ENCODE data around the gene TMEM272. TPM values are rescaled to one million over a fixed set of nuclear protein-coding genes. Genes with fewer than 3 reads are reported as not detected.

TMEM272 gene
- total RNA-seq, 1 experiment from 2014 or later, result not detected

DNA sequence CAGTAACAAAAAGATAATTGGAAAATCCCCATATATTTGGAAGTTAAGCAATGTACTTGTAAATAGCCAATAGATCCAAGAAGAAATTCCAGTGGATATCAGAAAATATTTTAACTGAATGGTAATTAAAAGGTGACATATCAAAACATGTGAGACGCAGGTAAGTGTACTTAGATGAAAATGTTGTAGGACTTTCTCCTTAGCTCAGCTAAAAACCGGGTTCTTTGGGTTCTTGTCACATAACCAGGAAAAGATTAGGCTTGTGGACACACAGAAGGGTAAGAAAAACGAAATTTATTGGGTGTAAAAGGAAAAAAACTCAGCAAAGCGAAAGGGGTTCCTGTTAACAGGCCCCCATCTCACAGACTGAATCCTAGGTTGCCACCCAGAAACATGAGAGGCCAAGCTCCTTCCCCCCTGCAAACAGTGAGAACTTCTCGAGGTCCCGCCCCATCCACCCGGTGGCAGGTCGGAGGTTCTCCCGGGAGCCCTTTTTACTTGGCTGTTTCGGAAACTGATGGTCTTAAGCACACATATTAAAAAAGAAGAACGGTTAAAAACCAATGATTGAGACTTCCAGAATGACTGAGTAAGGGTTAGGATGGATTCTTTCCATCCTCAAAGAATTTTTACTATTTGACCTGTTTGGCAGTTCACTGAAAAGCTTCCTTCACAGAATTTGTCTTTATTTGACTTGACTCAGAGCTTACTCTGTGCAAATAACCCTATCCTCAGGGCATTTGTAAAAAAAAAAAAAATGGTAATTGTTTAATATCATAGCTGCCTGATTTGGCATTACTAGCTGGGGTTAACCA, 13.7 kb upstream of the TMEM272 start:
- in situ Hi-C loops (cut with HindIII; ENCODE audit: low pct_unique_long_range_greater_than_20kb, low sequenced_read_pairs), result no loop called here
- no peak for DNase-seq (ENCODE audit: low read depth)

DNA sequence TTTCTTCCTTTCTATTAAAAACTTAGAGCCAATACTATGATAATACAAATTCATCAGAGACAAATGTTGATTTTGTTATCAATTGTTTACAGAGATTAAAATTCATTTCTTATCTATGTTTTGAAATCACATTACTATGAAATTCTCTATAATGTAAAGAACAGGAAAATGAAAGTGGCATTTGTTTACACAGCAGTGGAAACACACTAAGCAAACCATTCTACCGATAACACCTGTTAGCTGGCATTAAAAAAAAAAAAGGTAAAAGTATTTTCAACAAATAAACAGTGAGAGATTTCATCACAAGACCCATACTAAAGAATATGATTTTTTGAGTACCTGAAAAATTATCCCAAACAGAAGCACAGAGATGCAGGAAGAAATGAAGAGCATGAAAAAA, 12.0 kb upstream of the TMEM272 start:
- in situ Hi-C loops (cut with HindIII; ENCODE audit: low pct_unique_long_range_greater_than_20kb, low sequenced_read_pairs), result no loop called here
- DNase-seq (ENCODE audit: low read depth), result no peak

DNA sequence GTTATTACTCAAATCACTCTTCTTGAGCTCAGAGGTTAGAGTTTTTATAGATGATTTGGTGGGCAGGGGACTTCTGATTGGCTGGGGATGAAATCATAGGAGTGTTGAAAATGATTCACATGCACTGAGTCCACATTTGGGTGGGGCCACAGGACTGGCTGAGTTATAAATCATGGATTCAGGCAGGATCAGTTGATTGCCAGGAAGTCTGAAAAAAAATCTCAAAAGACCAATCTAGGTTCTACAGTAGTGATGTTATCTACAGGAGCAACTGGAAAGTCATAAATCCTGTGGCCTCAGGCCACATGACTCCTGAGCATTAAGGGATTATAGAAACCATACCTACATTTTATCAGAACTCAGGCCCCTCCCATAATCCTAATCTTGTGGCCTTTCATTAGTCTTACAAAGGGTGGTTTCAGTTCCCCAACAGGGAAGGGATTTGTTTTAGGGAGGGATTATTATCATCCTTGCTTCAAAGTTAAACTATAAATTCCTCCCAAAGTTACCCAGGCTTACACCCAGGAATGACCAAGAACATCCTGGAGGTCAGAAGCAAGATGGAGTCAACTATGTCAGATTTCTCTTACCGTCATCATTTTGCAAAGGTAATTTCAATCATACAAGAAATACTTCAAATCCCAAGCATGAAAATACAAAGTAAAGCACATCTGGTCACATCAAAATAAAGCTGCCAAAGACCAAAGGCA, 11.2 kb upstream of the TMEM272 start:
- peak; percentile 4 for DNase-seq (ENCODE audit: low read depth)
- in situ Hi-C loops (cut with HindIII; ENCODE audit: low pct_unique_long_range_greater_than_20kb, low sequenced_read_pairs), result no loop called here

DNA sequence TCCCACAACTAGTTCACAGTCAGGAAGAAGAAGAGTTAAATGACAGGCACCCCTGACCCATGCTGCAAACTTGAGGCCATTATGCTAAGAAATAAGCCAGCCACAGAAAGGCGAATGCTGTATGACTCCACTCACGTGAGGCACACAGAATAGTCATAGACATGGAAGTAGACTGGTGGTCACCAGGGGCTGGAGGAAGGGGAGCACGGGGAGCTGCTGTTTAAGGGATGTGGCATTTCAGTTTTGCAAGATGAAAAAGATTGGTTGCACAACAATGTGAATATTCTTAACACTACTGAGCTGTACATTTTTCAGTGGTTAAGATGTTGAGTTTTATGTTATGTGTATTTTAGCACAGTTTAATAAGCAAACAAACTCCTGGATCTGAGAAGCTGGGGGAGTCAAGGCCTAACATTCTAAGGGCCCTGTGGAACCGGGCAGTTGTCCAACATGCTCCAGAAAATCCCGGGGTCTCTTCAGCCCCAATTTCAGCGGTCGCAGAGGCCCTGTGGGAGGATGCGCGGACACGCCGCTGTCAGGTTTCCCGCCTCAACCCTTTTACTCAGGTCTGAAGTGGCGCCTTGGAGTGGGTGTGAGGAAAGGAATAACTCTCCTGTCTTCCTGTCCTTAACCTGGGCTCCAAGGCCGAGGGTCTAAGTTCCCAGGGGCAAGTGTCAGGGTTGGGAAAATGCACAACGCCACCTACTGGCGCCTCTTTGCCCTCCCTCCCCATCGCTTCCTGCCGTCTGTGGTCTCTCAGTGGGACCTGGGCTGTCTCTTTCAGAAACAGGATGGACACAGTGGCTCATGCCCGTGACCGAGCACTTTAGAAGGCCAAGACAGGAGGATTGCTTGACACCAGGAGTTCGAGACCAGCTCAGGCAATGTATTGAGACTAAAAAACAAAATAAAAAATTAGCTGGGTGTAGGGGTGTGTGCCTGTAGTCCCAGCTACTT, 4.4 kb upstream of the TMEM272 start:
- no peak for DNase-seq (ENCODE audit: low read depth)
- in situ Hi-C loops (cut with HindIII; ENCODE audit: low pct_unique_long_range_greater_than_20kb, low sequenced_read_pairs), result no loop called here

DNA sequence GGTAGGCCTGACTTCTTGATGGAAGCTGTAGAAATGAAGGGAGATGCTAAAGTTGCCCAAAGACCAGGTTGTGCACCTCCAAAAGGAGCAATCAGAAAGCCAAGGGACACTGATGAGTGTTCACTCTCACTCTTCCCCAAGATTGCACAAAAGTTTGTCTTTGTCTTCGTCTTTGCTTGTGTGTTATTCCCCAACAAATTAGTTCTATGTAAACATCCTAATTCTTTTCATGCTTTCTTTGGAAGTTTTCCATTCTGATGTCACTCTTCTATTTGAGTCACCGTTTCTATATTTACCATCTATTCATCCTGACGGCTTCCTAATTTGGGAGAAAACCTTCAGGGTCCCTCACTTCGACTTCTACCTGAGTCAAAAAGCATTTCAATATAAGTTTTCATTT, 3.7 kb upstream of the TMEM272 start:
- in situ Hi-C loops (cut with HindIII; ENCODE audit: low pct_unique_long_range_greater_than_20kb, low sequenced_read_pairs), result no loop called here

DNA sequence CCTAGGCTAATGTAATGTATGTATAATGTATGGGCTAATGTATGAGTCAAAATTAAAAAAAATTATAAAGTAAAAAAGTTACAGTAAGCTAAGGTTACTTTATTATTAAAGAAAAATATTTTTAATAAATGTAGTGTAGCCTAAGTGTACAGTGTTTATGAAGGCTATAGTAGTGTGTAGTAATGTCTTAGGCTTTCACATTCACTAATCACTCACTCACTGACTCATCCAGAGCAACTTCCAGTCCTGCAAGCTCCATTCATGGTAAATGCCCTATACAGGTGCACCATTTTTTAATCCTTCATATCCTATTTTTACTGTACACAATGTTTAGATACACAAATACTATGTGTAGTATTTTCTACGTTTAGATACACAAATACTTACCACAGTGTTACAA, 1.8 kb upstream of the TMEM272 start:
- DNase-seq (ENCODE audit: low read depth), result no peak
- in situ Hi-C loops (cut with HindIII; ENCODE audit: low pct_unique_long_range_greater_than_20kb, low sequenced_read_pairs), result no loop called here

More for the DNA sequence above, 3.7 kb upstream of the TMEM272 start:
- no peak for DNase-seq (ENCODE audit: low read depth)

DNA sequence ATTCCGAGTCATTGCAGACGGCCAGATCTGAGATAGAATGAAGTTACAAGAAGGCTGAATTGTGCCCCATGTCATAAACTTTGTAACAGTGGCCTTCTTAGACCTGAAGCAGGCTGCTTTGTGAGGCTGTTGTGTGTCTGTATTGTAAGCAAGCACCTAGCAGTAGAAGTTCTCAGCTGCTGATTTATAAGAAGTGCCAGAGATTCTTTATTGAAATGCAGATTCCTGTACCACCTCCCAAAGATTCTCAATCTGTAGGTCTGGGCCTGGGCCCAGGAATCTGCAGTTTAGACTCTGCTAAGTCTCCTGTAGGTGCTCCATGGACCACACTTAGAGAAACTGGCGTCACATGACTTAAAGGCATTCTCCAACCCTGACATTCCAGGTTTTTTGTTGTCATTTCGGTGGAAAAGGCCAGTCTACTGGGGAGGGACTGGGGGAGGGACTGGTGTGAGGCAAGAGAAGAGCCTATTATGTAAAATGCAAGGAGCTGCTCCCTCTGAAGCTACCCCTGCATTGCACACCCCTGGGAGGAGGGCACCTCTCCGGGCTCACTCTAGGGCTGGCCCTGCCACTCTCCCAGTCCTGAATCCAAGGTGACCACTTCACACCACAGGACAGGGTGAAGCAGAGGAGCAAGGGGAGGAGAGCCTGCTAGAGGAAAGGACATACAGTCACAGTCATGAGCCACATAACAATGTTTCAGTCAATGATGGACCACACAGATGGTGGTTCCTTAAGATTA, 769 bp upstream of the TMEM272 start:
- in situ Hi-C loops (cut with HindIII; ENCODE audit: low pct_unique_long_range_greater_than_20kb, low sequenced_read_pairs), result no loop called here
- DNase-seq (ENCODE audit: low read depth), result no peak

DNA sequence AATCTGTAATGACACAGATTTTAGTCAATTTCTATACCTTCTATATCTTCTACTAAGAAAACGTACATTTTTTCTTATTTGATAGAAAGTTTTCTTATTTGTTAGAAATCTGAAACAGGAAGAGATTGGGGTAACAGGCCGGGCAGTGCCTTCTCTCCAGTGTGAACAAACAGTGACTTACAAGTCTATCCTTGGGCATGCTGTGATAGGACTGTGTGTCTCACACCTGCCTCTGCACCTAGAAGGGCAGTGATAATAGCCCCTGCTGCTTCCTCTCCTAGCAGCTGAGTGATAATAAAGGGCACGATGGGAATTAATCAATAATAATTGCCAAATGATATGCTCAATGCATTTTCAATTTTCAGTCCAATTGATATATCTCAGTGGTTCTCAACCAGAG, 1.4 kb downstream of the TMEM272 start:
- DNase-seq (ENCODE audit: low read depth), result no peak
- in situ Hi-C loops (cut with HindIII; ENCODE audit: low pct_unique_long_range_greater_than_20kb, low sequenced_read_pairs), result no loop called here

DNA sequence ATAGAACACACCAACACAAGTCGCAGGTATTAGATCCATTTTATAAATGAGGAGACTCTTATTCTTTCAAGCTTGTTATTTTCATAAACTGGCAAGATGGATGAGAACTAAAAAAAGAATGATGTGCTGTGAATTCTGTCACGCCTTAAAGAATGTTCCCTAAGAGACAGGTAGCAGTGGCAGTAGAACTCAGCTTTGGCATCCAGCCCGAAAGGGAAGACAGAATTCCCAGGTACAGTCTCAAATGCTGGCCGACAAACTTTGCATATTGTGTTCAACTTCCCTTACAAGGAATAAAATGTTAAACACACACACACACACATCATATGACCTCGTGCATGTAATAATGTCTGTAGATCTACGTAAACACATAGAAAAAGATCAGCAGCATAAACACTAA, 3.2 kb downstream of the TMEM272 start:
- no peak for DNase-seq (ENCODE audit: low read depth)
- in situ Hi-C loops (cut with HindIII; ENCODE audit: low pct_unique_long_range_greater_than_20kb, low sequenced_read_pairs), result no loop called here

DNA sequence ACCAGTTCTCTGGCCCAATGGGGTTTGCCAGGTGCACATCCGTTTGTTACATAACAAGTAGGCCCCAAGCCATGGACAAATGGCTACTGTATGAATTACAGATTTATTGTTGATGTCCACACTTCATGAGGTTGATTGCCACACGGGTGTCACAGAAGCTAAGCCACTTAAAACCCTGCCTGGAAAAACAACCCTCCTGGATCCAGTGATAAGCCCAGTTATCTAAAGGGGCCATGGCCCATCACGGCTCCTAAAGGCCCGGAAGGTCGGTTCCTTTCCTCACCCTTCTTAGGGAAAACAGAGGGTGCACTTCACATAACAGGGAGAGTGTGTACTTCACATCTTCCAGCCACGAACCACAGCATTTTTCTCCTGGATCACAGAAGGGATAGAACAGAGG, 4.1 kb downstream of the TMEM272 start:
- no peak for DNase-seq (ENCODE audit: low read depth)
- in situ Hi-C loops (cut with HindIII; ENCODE audit: low pct_unique_long_range_greater_than_20kb, low sequenced_read_pairs), result no loop called here

DNA sequence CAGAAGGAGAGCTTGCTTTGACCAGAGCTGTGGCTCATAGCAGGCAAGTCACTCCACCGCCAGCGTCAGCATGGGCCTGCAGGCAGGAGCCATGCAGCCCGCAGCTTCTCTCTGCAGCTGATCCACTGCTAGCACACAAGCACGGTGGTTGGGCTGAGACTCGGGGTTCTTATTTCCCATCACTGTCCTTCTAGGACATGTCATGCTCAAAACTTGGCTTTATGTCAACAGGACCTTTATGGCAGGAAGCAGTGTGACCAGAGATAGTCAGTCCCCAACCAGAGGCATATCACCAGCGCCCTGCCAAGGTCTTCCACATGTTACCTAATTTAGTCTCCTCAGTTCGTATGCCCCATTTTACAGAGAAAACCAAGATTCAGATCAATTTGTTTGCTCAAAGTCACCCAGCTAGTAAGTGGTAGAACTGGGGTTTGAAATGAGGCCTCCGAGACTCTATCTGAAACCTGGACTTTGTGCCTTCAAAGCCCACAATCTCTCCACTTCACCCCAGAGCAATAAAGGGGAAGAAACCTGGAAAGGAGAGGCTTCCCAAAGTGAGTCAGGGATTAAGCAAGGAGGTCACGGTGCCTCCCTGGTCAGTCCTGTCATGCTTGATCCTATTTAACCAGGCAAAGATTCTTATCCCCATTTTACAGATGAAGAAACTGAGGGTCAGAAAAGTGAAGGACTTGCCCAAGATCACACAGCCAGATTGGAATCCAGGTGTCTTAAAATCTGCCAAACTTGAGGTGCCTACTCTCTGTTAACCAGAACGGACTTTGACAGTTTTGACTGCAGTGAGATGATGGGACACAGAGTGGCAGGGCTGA, 5.1 kb downstream of the TMEM272 start:
- in situ Hi-C loops (cut with HindIII; ENCODE audit: low pct_unique_long_range_greater_than_20kb, low sequenced_read_pairs), result no loop called here
- DNase-seq (ENCODE audit: low read depth), result no peak

DNA sequence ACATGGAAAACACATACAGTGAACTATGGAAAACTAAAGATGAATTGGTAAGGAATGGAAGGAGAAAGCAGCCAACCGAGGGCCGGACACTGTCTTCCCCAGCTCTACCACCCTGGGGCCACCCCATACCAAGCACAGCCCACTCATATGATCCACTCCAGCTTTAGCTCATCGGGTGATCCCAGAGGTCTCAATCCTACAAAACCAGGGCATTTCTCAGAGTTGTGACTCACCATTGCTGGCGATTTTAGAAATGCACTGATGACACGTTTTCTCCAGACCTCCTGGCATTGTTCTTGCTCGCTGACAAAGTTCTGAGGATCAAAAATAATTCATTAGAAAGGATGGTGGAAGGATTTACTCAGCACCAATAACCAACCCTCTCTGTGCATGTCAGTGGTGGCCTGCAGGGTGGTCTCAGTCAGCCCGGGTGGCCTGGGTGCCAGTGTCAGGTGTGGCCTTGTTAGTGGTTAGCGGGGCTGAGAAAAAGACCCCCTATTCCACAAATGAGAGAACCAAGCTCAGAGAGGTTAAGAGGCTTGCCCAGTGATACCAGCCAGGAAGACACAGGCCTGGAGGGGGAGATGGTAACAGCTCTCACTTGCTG, 6.6 kb downstream of the TMEM272 start:
- in situ Hi-C loops (cut with HindIII; ENCODE audit: low pct_unique_long_range_greater_than_20kb, low sequenced_read_pairs), result no loop called here
- no peak for DNase-seq (ENCODE audit: low read depth)

DNA sequence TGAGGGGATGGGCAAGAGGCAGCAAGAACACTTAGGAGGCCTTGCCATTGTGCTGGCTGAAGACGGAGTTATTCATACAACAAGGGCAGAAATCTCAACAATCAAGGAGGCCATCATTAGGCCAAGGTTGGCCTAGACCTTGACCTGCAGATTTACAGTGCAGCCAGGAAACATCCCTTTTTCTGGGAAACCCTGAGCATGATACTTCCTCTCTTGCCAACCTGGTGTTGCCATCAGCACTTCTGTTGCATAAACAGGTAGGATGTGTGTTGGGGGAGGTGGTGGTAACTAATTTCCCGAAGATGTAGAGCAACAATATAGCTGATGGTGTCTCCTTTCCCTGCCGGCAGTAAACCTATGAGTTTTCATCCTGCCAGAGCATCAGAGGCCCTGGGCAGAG, 8.0 kb downstream of the TMEM272 start:
- DNase-seq (ENCODE audit: low read depth), result no peak
- in situ Hi-C loops (cut with HindIII; ENCODE audit: low pct_unique_long_range_greater_than_20kb, low sequenced_read_pairs), result no loop called here

DNA sequence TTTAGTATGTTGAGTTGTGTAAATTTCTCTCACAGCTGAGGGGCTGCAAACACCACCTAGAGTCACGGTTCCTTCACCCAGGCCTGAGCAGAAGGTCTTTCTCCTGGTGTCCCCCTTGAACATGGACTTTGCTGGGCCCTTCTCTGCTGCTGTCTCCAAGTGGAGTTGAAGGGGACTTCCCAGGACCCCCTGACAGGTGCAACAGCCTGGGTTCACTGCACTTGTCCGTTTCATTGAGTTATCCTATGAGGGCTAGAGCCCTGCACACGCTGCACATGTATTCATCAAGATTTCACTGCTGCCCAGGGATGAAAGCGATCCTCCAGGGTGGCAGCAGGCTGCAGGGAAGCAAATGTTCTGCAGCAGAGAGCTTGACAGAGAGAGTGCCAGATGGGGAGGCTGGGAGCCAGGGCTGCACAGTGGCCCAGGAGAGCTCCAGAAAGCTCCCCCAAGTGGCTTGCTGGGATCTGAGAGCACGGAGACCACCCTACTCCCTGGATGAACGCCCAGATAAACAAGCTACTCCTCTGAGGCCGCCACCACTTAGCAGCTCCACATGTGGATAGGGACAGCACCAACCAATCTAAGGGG, 10.3 kb downstream of the TMEM272 start:
- in situ Hi-C loops (cut with HindIII; ENCODE audit: low pct_unique_long_range_greater_than_20kb, low sequenced_read_pairs), result no loop called here
- no peak for DNase-seq (ENCODE audit: low read depth)

DNA sequence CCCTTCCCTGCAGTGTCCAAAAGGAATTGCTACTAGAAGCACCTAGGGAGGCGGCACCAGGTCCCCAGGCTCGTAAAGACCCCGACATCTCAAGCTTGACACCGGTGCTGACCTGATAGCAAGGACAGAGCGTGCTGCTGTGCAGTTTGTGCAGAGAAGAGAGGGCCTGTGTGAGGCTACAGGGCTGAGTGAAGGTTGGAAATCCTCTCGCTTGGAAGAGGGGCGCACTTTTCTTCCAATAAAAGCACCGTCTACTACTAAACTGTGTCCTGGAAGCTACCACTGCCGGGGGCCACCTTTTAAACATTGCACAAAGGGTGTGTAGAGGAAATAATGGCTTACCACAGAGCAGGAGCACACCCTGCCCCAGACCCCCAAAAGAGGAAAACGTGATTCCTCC, 11.0 kb downstream of the TMEM272 start:
- in situ Hi-C loops (cut with HindIII; ENCODE audit: low pct_unique_long_range_greater_than_20kb, low sequenced_read_pairs), result no loop called here
- no peak for DNase-seq (ENCODE audit: low read depth)

DNA sequence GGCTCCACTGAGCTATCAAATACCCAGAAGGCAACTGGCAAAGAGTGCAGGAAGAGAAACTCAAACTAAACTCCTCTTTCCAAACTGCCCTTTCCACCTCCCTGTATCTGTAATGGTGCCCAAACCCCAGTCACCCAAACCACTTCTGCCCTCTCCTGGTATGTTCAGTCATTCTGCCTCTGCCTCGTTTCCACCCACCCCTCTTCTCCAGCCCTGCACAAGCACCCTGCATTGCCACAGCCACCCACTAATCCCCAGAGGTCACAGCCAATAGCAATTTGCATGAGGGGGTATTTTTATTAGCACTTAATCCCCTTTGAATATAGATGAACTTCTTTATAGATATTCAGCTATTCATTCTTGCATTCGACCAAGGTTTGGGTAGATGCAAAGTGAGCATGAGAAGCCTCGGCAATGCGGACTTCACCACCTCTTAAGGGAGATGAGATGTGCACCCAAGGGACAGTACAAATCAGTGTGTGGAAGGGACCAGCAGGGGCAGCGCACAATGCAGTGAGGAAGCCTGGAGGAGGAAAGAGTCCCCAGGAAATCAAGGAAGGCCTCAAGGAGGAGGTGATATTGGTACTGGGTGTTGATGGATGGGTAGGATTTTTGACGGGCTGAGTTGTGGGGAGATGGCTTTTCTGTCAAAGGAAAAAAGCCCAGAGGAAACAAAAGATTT, 12.4 kb downstream of the TMEM272 start:
- in situ Hi-C loops (cut with HindIII; ENCODE audit: low pct_unique_long_range_greater_than_20kb, low sequenced_read_pairs), result no loop called here
- no peak for DNase-seq (ENCODE audit: low read depth)
